DND-41 (cell line): Measurements from ENCODE around the gene CCDC6.

Source experiments
- CTCF ChIP-seq: IDR thresholded peaks from 2 replicates; pipeline ENCODE4 v1.5.1; 2012; ENCODE audit warnings: borderline replicate concordance, low read length, moderate library complexity, mild to moderate bottlenecking; ENCODE audit not compliant: poor library complexity, severe bottlenecking; ENCODE audit errors: extremely low read depth
- EZH2 ChIP-seq: IDR thresholded peaks from 3 replicates; pipeline ENCODE4 v1.6.1; 2012; ENCODE audit warnings: borderline replicate concordance, low read depth, mild to moderate bottlenecking, moderate library complexity, low read length, inconsistent platforms; ENCODE audit not compliant: severe bottlenecking

GRCh38 chr10:59926086-59926485, 19.7 kb upstream of the CCDC6 start:
- TF ChIP-seq CTCF: no peak
- TF ChIP-seq EZH2: no peak
